ENCODE results near the gene UBAC2.

- TF ChIP-seq POLR2A (IDR thresholded peaks at IDR 0.05; ENCODE audit: low read depth, low read length) (no peak), POLR2AphosphoS5 (IDR thresholded peaks at IDR 0.05; ENCODE audit: low read depth, low read length) (no peak), TAF1 (IDR thresholded peaks at IDR 0.05; ENCODE audit: low read depth, low read length) (no peak)
Observed at GRCh38 chr13:99354371-99354951, 153.8 kb downstream of the UBAC2 start.
